OCI-LY3 (cell line): ENCODE measurements around the gene MYH8.

Experiments
- H2AFZ ChIP-seq: fragments of 200-600, 300-600 bp; shearing (Covaris generic); 2 replicates; pipeline ENCODE4 v1.6.0; 2014; ENCODE audit warnings: antibody characterized with exemption, low read depth, low read length
- H3K27ac ChIP-seq: fragments of 200-600, 300-600 bp; sonication (generic); 2 replicates; pipeline ENCODE4 v1.5.1; 2014; ENCODE audit warnings: mild to moderate bottlenecking, low read length, moderate library complexity, mixed read lengths
- H3K27me3 ChIP-seq: fragments of 200-600, 300-600 bp; sonication (generic); 2 replicates; pipeline ENCODE4 v1.6.1; 2014; ENCODE audit warnings: low read depth, low read length, mixed read lengths
- H3K36me3 ChIP-seq: fragments of 200-600, 300-600 bp; sonication (generic); replicated peaks from 2 replicates; pipeline ENCODE3; 2014; ENCODE audit warnings: low read depth, low read length, mixed read lengths
- H3K4me1 ChIP-seq: fragments of 300-600, 200-600 bp; sonication (generic); 2 replicates; pipeline ENCODE4 v1.6.1; 2014; ENCODE audit warnings: low read length, mixed read lengths
- H3K4me2 ChIP-seq: fragments of 200-600, 300-600 bp; sonication (generic); 2 replicates; pipeline ENCODE4 v1.6.1; 2014; ENCODE audit warnings: low read length, mixed read lengths
- H3K4me3 ChIP-seq: fragments of 300-600, 200-600 bp; sonication (generic); 2 replicates; pipeline ENCODE4 v1.5.1; 2014; ENCODE audit warnings: antibody characterized with exemption, mild to moderate bottlenecking, low read length, moderate library complexity
- H3K79me2 ChIP-seq: fragments of 300-600, 200-600 bp; shearing (Covaris generic); 2 replicates; pipeline ENCODE4 v1.6.1; 2014; ENCODE audit warnings: mild to moderate bottlenecking, low read length, mixed read lengths
- H3K9ac ChIP-seq: fragments of 300-600, 200-600 bp; shearing (Covaris generic); 2 replicates; pipeline ENCODE4 v1.6.0; 2014; ENCODE audit warnings: mild to moderate bottlenecking, low read length, moderate library complexity
- H3K9me3 ChIP-seq: fragments of 200-600, 300-600 bp; shearing (Covaris generic); 2 replicates; pipeline ENCODE4 v1.6.1; 2014; ENCODE audit warnings: low read length, mixed read lengths; ENCODE audit not compliant: insufficient read depth
- H4K20me1 ChIP-seq: fragments of 200-600, 300-600 bp; sonication (generic); 2 replicates; pipeline ENCODE4 v1.6.1; 2016; ENCODE audit warnings: low read length, mixed read lengths; ENCODE audit not compliant: insufficient read depth
- CTCF ChIP-seq: fragments of 200-600, 300-600 bp; sonication (generic); IDR thresholded peaks from 2 replicates; pipeline ENCODE4 v1.5.1; 2014; ENCODE audit warnings: antibody characterized with exemption, low read length, low read depth
- EZH2phosphoT487 ChIP-seq: fragments of 200-600 bp; shearing (Covaris generic); IDR thresholded peaks from 2 replicates; pipeline ENCODE4 v1.6.1; 2018; ENCODE audit warnings: antibody characterized with exemption, mixed run types, low read depth

The MYH8 gene

GRCh38 chr17:10385871-10386270 lies 35.9 kb downstream of the MYH8 start:
- no peaks in the 10 kb centered on the region for H3K79me2 ChIP-seq
- no peaks in the 10 kb centered on the region for H4K20me1 ChIP-seq
- no peak overlapping the region for H2AFZ ChIP-seq
- no peaks in the 10 kb centered on the region for H3K36me3 ChIP-seq
- no peak overlapping the region for H3K4me2 ChIP-seq
- TF ChIP-seq EZH2phosphoT487 (no peak), CTCF (no peak)
- no peaks in the 10 kb centered on the region for H3K9me3 ChIP-seq
- H3K9ac ChIP-seq, result no peak overlapping the region
- H3K27me3 ChIP-seq, result no peaks in the 10 kb centered on the region
- H3K27ac ChIP-seq, result no peak overlapping the region
- H3K4me3 ChIP-seq, result no peak overlapping the region
- no peaks in the 10 kb centered on the region for H3K4me1 ChIP-seq

GRCh38 chr17:10384175-10384574 lies 37.6 kb downstream of the MYH8 start:
- H4K20me1 ChIP-seq, result no peaks in the 10 kb centered on the region
- no peak overlapping the region for H3K4me3 ChIP-seq
- H3K4me1 ChIP-seq, result no peaks in the 10 kb centered on the region
- H2AFZ ChIP-seq, result no peak overlapping the region
- H3K27me3 ChIP-seq, result no peaks in the 10 kb centered on the region
- no peak for TF ChIP-seq CTCF
- no peak for TF ChIP-seq EZH2phosphoT487
- no peak overlapping the region for H3K4me2 ChIP-seq
- no peak overlapping the region for H3K27ac ChIP-seq
- H3K9ac ChIP-seq, result no peak overlapping the region
- no peaks in the 10 kb centered on the region for H3K36me3 ChIP-seq
- no peaks in the 10 kb centered on the region for H3K9me3 ChIP-seq
- H3K79me2 ChIP-seq, result no peaks in the 10 kb centered on the region

- H3K27me3 ChIP-seq, result no peaks in the 10 kb centered on the region
- H3K79me2 ChIP-seq, result no peaks in the 10 kb centered on the region
- no peak overlapping the region for H3K27ac ChIP-seq
- no peaks in the 10 kb centered on the region for H3K9me3 ChIP-seq
- no peaks in the 10 kb centered on the region for H3K36me3 ChIP-seq
- no peak overlapping the region for H3K9ac ChIP-seq
- no peaks in the 10 kb centered on the region for H3K4me1 ChIP-seq
- H2AFZ ChIP-seq, result no peak overlapping the region
- H3K4me3 ChIP-seq, result no peak overlapping the region
- H3K4me2 ChIP-seq, result no peak overlapping the region
- no peak for TF ChIP-seq EZH2phosphoT487
- TF ChIP-seq CTCF, result no peak
- no peaks in the 10 kb centered on the region for H4K20me1 ChIP-seq
These were observed 40.9 kb downstream of the MYH8 start for GRCh38 chr17:10380631-10381408.

GRCh38 chr17:10372906-10373305 lies 48.8 kb downstream of the MYH8 start, which contains the start of gene MYH13:
TSS of gene MYH13 (minus strand) at chr17:10373006. CDS start at chr17:10364530, 8,476 bp downstream.
- no peaks in the 10 kb centered on the region for H3K79me2 ChIP-seq
- H3K4me3 ChIP-seq, result no peak within 1 kb of the TSS
- no peaks in the 10 kb centered on the region for H3K27me3 ChIP-seq
- no peak for TF ChIP-seq CTCF
- no peak for TF ChIP-seq EZH2phosphoT487
- H3K27ac ChIP-seq, result no peak within 1 kb of the TSS
- no peaks in the 10 kb centered on the region for H3K4me1 ChIP-seq
- H3K36me3 ChIP-seq, result no peaks in the 10 kb centered on the region
- H4K20me1 ChIP-seq, result no peaks in the 10 kb centered on the region
- H3K9me3 ChIP-seq, result no peaks in the 10 kb centered on the region
- no peak within 1 kb of the TSS for H2AFZ ChIP-seq
- no peak within 1 kb of the TSS for H3K9ac ChIP-seq
- no peak within 1 kb of the TSS for H3K4me2 ChIP-seq
